GM18861 (cell line): Measurements from ENCODE around the gene GAGE12C.
"Not testable (repeated sequence)": the region's sequence is repeated elsewhere in the genome, so short reads cannot be mapped to it uniquely, and the experiment has no call there.

ENCODE experiments used
- ATAC-seq: cut with Tn5 transposase; IDR thresholded peaks from one replicate; pipeline ENCODE4 v1.9.1; 2021; ENCODE audit not compliant: unreplicated experiment

GAGE12C gene, protein sequence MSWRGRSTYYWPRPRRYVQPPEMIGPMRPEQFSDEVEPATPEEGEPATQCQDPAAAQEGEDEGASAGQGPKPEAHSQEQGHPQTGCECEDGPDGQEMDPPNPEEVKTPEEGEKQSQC

GRCh38 chrX:49531877-49532276 lies at the start of gene GAGE12C:
TSS of gene GAGE12C (plus strand) at chrX:49532177. CDS start at chrX:49533332, 1,155 bp downstream.
- not testable (repeated sequence) for ATAC-seq

- ATAC-seq = not testable (repeated sequence)
Observed at GRCh38 chrX:49541433-49541832, 9.5 kb downstream of the GAGE12C start, which contains the start of gene GAGE12D. TSS of gene GAGE12D (plus strand) at chrX:49541733. CDS start at chrX:49542888, 1,155 bp downstream.

- not testable (repeated sequence) for ATAC-seq
Observed at GRCh38 chrX:49550989-49551388, 19.0 kb downstream of the GAGE12C start, which contains the start of gene GAGE12E. TSS of gene GAGE12E (plus strand) at chrX:49551289. CDS start at chrX:49552444, 1,155 bp downstream.

GRCh38 chrX:49560542-49560941 lies 28.6 kb downstream of the GAGE12C start, which contains the start of gene GAGE12F:
TSS of gene GAGE12F (plus strand) at chrX:49560842. CDS start at chrX:49561997, 1,155 bp downstream.
- ATAC-seq = not testable (repeated sequence)

DNA sequence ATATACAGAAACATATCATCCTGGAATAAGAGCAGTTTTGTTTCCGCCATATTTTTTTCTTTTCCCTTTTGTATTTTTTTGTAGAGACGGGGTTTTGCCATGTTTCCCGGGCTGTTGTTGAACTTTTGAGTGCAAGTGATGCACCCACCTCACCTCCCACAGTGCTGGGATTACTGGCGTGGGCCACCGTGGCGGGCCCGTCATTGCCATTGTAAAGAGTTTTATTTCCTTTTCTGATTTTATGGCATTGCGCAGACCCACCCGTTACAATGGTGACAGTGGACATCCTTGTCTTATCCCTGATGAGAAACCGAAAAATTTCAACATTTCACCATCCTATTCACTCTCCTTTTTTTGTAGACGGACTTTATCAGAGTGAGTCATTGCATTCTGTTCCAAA lies 36.8 kb downstream of the GAGE12C start:
- not testable (repeated sequence) for ATAC-seq

DNA sequence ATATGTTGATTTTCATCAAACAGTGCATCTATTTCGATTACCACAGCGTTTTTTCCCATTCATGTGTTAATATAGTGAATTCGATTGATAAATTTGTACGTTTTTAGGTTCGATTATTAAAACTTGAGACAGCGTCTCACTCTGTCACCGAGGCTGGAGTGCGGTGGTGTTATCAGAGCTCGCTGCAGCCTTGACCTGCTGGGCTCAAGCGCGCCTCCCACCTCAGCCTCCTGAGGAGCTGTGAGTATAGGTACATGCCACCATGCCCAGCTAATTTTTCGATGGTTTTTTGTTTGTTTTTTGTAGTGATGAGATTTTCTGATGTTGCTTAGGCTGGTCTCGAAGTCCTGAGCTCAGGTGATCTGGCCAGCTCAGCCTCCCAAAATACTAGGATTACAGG lies 37.2 kb downstream of the GAGE12C start:
- ATAC-seq = not testable (repeated sequence)

DNA sequence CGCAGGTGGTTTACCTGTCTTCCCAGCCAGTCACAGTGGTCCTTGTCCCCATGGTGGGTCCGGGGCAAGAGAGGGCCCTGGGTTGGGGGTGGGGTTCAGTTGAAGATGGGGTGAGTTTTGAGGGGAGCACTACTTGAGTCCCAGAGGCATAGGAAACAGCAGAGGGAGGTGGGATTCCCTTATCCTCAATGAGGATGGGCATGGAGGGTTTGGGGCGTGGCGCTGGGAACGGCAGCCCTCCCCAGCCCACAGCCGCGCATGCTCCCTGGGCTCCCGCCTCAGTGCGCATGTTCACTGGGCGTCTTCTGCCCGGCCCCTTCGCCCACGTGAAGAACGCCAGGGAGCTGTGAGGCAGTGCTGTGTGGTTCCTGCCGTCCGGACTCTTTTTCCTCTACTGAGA lies 38.1 kb downstream of the GAGE12C start, which contains the start of gene GAGE12G:
Gene GAGE12G, plus strand, starts transcription at position 301 of the 400 bp plus-strand sequence. CDS start 1,155 bp downstream, outside the sequence.
- ATAC-seq = not testable (repeated sequence)

GRCh38 chrX:49579649-49580048 lies 47.7 kb downstream of the GAGE12C start, which contains the start of gene GAGE12H:
TSS of gene GAGE12H (plus strand) at chrX:49579949. CDS start at chrX:49581104, 1,155 bp downstream.
- ATAC-seq = not testable (repeated sequence)
